ENCODE results near the gene FAM53B.

DNA sequence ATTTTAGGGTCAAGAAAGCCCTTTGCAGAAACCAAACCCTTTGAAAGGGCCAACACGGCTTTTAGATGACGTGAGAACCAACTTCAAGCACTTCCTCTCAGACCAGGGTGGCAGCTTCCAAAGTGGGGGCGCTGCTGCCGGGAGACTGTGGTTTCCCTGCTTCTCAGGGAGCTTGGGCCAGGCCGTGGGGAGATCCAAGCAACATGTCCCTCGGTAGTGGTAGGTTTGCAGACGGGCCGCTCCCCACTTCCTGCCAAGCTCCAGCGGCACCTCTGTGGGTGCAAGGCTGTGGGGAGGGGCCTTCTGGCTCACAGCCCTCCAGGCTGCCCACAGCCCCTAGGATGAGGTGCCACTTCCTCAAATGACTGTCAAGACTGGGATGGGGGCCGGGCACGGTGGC lies 132.4 kb downstream of the FAM53B start:
- no peak for TF ChIP-seq POLR2AphosphoS5 (IDR thresholded peaks at IDR 0.05)
- TF ChIP-seq, protein P1, sequence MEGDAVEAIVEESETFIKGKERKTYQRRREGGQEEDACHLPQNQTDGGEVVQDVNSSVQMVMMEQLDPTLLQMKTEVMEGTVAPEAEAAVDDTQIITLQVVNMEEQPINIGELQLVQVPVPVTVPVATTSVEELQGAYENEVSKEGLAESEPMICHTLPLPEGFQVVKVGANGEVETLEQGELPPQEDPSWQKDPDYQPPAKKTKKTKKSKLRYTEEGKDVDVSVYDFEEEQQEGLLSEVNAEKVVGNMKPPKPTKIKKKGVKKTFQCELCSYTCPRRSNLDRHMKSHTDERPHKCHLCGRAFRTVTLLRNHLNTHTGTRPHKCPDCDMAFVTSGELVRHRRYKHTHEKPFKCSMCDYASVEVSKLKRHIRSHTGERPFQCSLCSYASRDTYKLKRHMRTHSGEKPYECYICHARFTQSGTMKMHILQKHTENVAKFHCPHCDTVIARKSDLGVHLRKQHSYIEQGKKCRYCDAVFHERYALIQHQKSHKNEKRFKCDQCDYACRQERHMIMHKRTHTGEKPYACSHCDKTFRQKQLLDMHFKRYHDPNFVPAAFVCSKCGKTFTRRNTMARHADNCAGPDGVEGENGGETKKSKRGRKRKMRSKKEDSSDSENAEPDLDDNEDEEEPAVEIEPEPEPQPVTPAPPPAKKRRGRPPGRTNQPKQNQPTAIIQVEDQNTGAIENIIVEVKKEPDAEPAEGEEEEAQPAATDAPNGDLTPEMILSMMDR (IDR thresholded peaks at IDR 0.05) = no peak
- no peak for TF ChIP-seq POLR2A (IDR thresholded peaks at IDR 0.05)

Data from breast epithelium (tissue), 3 donors.